MCF 10A (cell line): ENCODE measurements around the gene MAP1LC3B2. TPM values are rescaled to one million over a fixed set of nuclear protein-coding genes. Genes with fewer than 3 reads are reported as not detected.
"Not testable (repeated sequence)": the region's sequence is repeated elsewhere in the genome, so short reads cannot be mapped to it uniquely, and the experiment has no call there.

Experiments
- BruUV-seq: library from RNA; stranded (reverse); fragments of 400-500 nt; replicated peaks from 2 replicates; lab custom pipeline; 2021; lab: Mats Ljungman, UMichigan
- CTCF ChIA-PET: fragments of 300-600 bp; sonication (Branson Sonifier 250); formaldehyde crosslinking; extraction: SDS; loops from one replicate; lab custom pipeline; 2021; ENCODE audit warnings: antibody characterized with exemption, inconsistent platforms; lab: Yijun Ruan, JAX
- POLR2A ChIA-PET: fragments of 300-600, 350-650 bp; sonication (Branson Sonifier 250); formaldehyde crosslinking; extraction: SDS; loops from one replicate; lab custom pipeline; 2020; ENCODE audit warnings: antibody characterized with exemption, inconsistent platforms; lab: Yijun Ruan, JAX
- DNase-seq: peaks from one replicate; pipeline ENCODE4 v3.0.0-alpha.2; 2018; ENCODE audit not compliant: unreplicated experiment
- H3K27ac Mint-ChIP-seq: one replicate; pipeline ENCODE4 v1.8.0; 2022; ENCODE audit warnings: mild to moderate bottlenecking, low read depth, mixed read lengths; ENCODE audit not compliant: unreplicated experiment
- H3K27me3 Mint-ChIP-seq: one replicate; pipeline ENCODE4 v1.8.0; 2022; ENCODE audit warnings: mixed read lengths; ENCODE audit not compliant: insufficient read depth, unreplicated experiment
- H3K36me3 Mint-ChIP-seq: one replicate; pipeline ENCODE4 v1.8.0; 2022; ENCODE audit warnings: mild to moderate bottlenecking, moderate library complexity, mixed read lengths; ENCODE audit not compliant: insufficient read depth, unreplicated experiment
- H3K4me1 Mint-ChIP-seq: one replicate; pipeline ENCODE4 v1.8.0; 2022; ENCODE audit warnings: mixed read lengths; ENCODE audit not compliant: insufficient read depth, unreplicated experiment
- H3K4me3 Mint-ChIP-seq: one replicate; pipeline ENCODE4 v1.8.0; 2022; ENCODE audit warnings: mild to moderate bottlenecking, moderate library complexity, mixed read lengths; ENCODE audit not compliant: unreplicated experiment
- H3K9me3 Mint-ChIP-seq: one replicate; pipeline ENCODE4 v1.8.0; 2022; ENCODE audit warnings: mixed read lengths; ENCODE audit not compliant: unreplicated experiment
- CTCF ChIP-seq: fragments of 200-600 bp; IDR thresholded peaks from one replicate; pipeline ENCODE4 v1.8.0; 2022; ENCODE audit warnings: antibody characterized with exemption, mild to moderate bottlenecking; ENCODE audit not compliant: unreplicated experiment
- intact Hi-C: fragments of 100-400 bp; cut with micrococcal nuclease; formaldehyde crosslinking; loops from 2 replicates; pipeline ENCODE4 v1.14.1; 2022
- total RNA-seq: library from RNA; stranded (reverse); gene quantifications from 2 replicates; pipeline ENCODE4 v1.2.3, GENCODE V29; 2022

MAP1LC3B2 gene
- total RNA-seq, 1 experiment from 2014 or later = 3.4 TPM

GRCh38 chr12:116564080-116564479, 4.9 kb downstream of the MAP1LC3B2 start:
- DNase-seq = no peak
- Mint-ChIP-seq H3K27ac (no peak overlapping the region), H3K4me3 (no peak overlapping the region), H3K4me1 (peaks cover 8% of the 10 kb centered on the region), H3K36me3 (peaks cover 6% of the 10 kb centered on the region), H3K9me3 (no peaks in the 10 kb centered on the region), H3K27me3 (no peaks in the 10 kb centered on the region)
- CTCF ChIA-PET = interaction anchor here (0.6 to 1.0 kb wide), 3 partner anchors 329 to 518 kb away, joined by 3 read pairs; no protein-coding TSS in a partner anchor
- TF ChIP-seq CTCF = no peak
- POLR2A ChIA-PET = no interaction called here
- no TSS peak for BruUV-seq
- intact Hi-C loops = no loop called here

- H3K4me3 Mint-ChIP-seq, POLR2A ChIA-PET, intact Hi-C loops, DNase-seq, CTCF ChIA-PET, BruUV-seq, H3K27ac Mint-ChIP-seq, H3K27me3 Mint-ChIP-seq, H3K4me1 Mint-ChIP-seq, H3K36me3 Mint-ChIP-seq, H3K9me3 Mint-ChIP-seq: not testable (repeated sequence)
Observed at GRCh38 chr12:116565221-116565620, 6.0 kb downstream of the MAP1LC3B2 start.

- no peak for DNase-seq
Observed at GRCh38 chr12:116565963-116566362, 6.8 kb downstream of the MAP1LC3B2 start.

GRCh38 chr12:116568203-116568602, 9.0 kb downstream of the MAP1LC3B2 start:
- POLR2A ChIA-PET = no interaction called here

More at GRCh38 chr12:116565963-116566362, 6.8 kb downstream of the MAP1LC3B2 start:
- BruUV-seq = no TSS peak
- Mint-ChIP-seq H3K27ac (no peak overlapping the region), H3K4me3 (no peak overlapping the region), H3K4me1 (no peaks in the 10 kb centered on the region), H3K27me3 (no peaks in the 10 kb centered on the region), H3K9me3 (no peaks in the 10 kb centered on the region), H3K36me3 (peaks cover 6% of the 10 kb centered on the region)
- TF ChIP-seq CTCF = no peak
- intact Hi-C loops = no loop called here
- CTCF ChIA-PET = no interaction called here
- POLR2A ChIA-PET = interaction anchor here (0.6 kb wide), 1 partner anchor 105 kb away, joined by 3 read pairs; no protein-coding TSS in a partner anchor

More at GRCh38 chr12:116568203-116568602, 9.0 kb downstream of the MAP1LC3B2 start:
- intact Hi-C loops = no loop called here
- TF ChIP-seq CTCF = no peak
- Mint-ChIP-seq H3K4me1 (no peaks in the 10 kb centered on the region), H3K27ac (no peak overlapping the region), H3K9me3 (no peaks in the 10 kb centered on the region), H3K4me3 (no peak overlapping the region), H3K36me3 (peaks cover 6% of the 10 kb centered on the region), H3K27me3 (no peaks in the 10 kb centered on the region)
- DNase-seq = no peak
- BruUV-seq = no TSS peak
- CTCF ChIA-PET = interaction anchor here (0.7 kb wide), 1 partner anchor 209 kb away, joined by 3 read pairs; no protein-coding TSS in a partner anchor
